HEK293 (cell line): Measurements from ENCODE around the gene ZNF841.

ENCODE experiments used
- INSM2 ChIP-seq: fragments of 450-650 bp; formaldehyde crosslinking; IDR thresholded peaks from 2 replicates; pipeline ENCODE4 v1.5.1; 2016; ENCODE audit warnings: missing biosample characterization, missing genetic modification characterization
- KLF8 ChIP-seq: fragments of 450-650 bp; formaldehyde crosslinking; IDR thresholded peaks from 2 replicates; pipeline ENCODE4 v1.5.1; 2016; ENCODE audit warnings: missing biosample characterization, missing genetic modification characterization
- PRDM1 ChIP-seq: fragments of 450-650 bp; formaldehyde crosslinking; IDR thresholded peaks from 2 replicates; pipeline ENCODE4; 2016; ENCODE audit warnings: missing biosample characterization, missing genetic modification characterization
- RBAK ChIP-seq: fragments of 450-650 bp; formaldehyde crosslinking; IDR thresholded peaks from 2 replicates; pipeline ENCODE4 v1.5.1; 2016; ENCODE audit warnings: missing biosample characterization, missing genetic modification characterization
- SP2 ChIP-seq: fragments of 450-650 bp; formaldehyde crosslinking; IDR thresholded peaks from 2 replicates; pipeline ENCODE4 v1.5.1; 2016; ENCODE audit warnings: missing biosample characterization, missing genetic modification characterization
- TRIM28 ChIP-seq: IDR thresholded peaks from 2 replicates; pipeline ENCODE4 v1.6.1; 2011; ENCODE audit warnings: low read length, control low read depth, borderline replicate concordance
- ZEB2 ChIP-seq: fragments of 450-650 bp; formaldehyde crosslinking; IDR thresholded peaks from 2 replicates; pipeline ENCODE4 v1.5.1; 2016; ENCODE audit warnings: missing biosample characterization, missing genetic modification characterization
- ZNF16 ChIP-seq: fragments of 450-650 bp; formaldehyde crosslinking; IDR thresholded peaks from 2 replicates; pipeline ENCODE4 v1.5.1; 2016; ENCODE audit warnings: low read depth, missing biosample characterization, missing genetic modification characterization
- ZNF18 ChIP-seq: fragments of 450-650 bp; formaldehyde crosslinking; IDR thresholded peaks from 2 replicates; pipeline ENCODE4 v1.5.1; 2016; ENCODE audit warnings: missing biosample characterization, missing genetic modification characterization
- ZNF280D ChIP-seq: fragments of 450-650 bp; formaldehyde crosslinking; IDR thresholded peaks from 2 replicates; pipeline ENCODE4 v1.5.1; 2016; ENCODE audit warnings: missing biosample characterization, missing genetic modification characterization
- ZNF529 ChIP-seq: fragments of 450-650 bp; formaldehyde crosslinking; IDR thresholded peaks from 2 replicates; pipeline ENCODE4 v1.5.1; 2017; ENCODE audit warnings: missing genetic modification characterization, missing biosample characterization; ENCODE audit not compliant: insufficient replicate concordance
- ZNF791 ChIP-seq: fragments of 450-650 bp; formaldehyde crosslinking; IDR thresholded peaks from 2 replicates; pipeline ENCODE4 v1.5.1; 2016; ENCODE audit warnings: missing biosample characterization, missing genetic modification characterization
- TF ChIP-seq, protein P1 (sequence below): fragments of 450-650 bp; formaldehyde crosslinking; IDR thresholded peaks from 2 replicates; pipeline ENCODE4 v1.5.1; 2016; ENCODE audit warnings: missing biosample characterization, missing genetic modification characterization
- TF ChIP-seq, protein P2 (sequence below): fragments of 450-650 bp; formaldehyde crosslinking; IDR thresholded peaks from 2 replicates; pipeline ENCODE4 v1.5.1; 2016; ENCODE audit warnings: missing biosample characterization, missing genetic modification characterization
- TF ChIP-seq, protein P3 (sequence below): fragments of 450-650 bp; formaldehyde crosslinking; conservative IDR thresholded peaks from 2 replicates; pipeline ENCODE4 v1.5.1; 2016; ENCODE audit warnings: low read depth, missing biosample characterization, missing genetic modification characterization

The ZNF841 gene

DNA sequence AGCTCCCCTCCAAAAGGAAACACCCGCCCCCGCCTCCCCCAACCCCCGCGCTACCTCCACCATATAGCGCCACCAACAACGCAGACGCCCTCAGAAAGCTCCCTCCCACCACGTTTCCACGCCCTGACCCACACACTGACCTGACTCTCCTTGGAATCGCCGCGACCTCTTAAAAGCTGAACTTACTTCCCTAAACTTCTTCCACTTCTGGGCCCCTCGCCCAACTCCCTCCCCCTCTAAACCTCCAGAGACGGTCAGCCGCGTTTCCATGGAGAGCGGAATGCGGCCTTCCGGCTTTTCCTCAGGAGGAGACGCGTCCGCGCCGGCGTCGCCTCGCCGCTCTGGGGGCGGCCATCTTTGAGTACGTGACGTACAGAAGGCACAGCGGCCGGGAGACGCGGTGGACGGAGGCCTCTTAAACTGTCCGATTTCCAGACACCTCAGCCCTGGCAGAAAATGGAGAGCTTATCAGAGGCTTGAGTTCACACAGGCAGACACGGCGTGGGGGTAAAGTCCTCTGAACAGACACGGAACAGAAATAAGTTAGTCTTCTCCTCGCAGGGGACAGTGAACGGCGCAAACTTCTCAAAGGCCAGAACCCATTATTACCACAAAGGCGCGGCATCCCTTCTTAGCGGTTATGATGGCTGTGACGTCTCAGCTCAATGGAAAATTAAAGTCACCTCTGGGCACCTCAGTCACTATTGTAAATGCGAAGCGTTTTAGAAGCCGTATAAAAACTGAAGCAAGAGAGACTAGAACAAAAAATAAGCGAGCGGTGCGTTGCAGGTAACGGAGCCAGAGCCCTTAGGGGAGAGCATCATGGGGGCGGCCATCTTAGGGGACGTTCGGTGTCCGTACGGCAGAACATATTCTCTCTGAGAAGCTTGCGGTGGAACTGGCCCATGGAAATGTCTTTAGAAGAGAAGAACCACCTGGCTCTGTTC lies 46.7 kb downstream of the ZNF841 start, which contains the start of gene ZNF432 (continued):
- TF ChIP-seq ZNF280D (peak; percentile 71), SP2 (peak; percentile 70), PRDM1 (no peak), KLF8 (tag by site-specific recombination) (0 out of 2 replicates have a peak, but pooled peaks have one; percentile 16), ZEB2 (tag by site-specific recombination) (peak; percentile 33; the same call in 1 of the 2 replicates), TRIM28 (0 out of 2 replicates have a peak, but pooled peaks have one; percentile 45), INSM2 (tag by site-specific recombination) (no peak), RBAK (no peak), ZNF16 (tag by site-specific recombination) (no peak; the same call in 1 of the 2 replicates), ZNF791 (tag by site-specific recombination) (no peak), ZNF529 (tag by site-specific recombination) (no peak), ZNF18 (no peak)
- TF ChIP-seq, protein P1, sequence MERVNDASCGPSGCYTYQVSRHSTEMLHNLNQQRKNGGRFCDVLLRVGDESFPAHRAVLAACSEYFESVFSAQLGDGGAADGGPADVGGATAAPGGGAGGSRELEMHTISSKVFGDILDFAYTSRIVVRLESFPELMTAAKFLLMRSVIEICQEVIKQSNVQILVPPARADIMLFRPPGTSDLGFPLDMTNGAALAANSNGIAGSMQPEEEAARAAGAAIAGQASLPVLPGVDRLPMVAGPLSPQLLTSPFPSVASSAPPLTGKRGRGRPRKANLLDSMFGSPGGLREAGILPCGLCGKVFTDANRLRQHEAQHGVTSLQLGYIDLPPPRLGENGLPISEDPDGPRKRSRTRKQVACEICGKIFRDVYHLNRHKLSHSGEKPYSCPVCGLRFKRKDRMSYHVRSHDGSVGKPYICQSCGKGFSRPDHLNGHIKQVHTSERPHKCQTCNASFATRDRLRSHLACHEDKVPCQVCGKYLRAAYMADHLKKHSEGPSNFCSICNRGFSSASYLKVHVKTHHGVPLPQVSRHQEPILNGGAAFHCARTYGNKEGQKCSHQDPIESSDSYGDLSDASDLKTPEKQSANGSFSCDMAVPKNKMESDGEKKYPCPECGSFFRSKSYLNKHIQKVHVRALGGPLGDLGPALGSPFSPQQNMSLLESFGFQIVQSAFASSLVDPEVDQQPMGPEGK (tag by site-specific recombination): peak; percentile 56; the same call in 1 of the 2 replicates
- TF ChIP-seq, protein P2, sequence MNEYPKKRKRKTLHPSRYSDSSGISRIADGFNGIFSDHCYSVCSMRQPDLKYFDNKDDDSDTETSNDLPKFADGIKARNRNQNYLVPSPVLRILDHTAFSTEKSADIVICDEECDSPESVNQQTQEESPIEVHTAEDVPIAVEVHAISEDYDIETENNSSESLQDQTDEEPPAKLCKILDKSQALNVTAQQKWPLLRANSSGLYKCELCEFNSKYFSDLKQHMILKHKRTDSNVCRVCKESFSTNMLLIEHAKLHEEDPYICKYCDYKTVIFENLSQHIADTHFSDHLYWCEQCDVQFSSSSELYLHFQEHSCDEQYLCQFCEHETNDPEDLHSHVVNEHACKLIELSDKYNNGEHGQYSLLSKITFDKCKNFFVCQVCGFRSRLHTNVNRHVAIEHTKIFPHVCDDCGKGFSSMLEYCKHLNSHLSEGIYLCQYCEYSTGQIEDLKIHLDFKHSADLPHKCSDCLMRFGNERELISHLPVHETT (tag by site-specific recombination): no peak
- TF ChIP-seq, protein P3, sequence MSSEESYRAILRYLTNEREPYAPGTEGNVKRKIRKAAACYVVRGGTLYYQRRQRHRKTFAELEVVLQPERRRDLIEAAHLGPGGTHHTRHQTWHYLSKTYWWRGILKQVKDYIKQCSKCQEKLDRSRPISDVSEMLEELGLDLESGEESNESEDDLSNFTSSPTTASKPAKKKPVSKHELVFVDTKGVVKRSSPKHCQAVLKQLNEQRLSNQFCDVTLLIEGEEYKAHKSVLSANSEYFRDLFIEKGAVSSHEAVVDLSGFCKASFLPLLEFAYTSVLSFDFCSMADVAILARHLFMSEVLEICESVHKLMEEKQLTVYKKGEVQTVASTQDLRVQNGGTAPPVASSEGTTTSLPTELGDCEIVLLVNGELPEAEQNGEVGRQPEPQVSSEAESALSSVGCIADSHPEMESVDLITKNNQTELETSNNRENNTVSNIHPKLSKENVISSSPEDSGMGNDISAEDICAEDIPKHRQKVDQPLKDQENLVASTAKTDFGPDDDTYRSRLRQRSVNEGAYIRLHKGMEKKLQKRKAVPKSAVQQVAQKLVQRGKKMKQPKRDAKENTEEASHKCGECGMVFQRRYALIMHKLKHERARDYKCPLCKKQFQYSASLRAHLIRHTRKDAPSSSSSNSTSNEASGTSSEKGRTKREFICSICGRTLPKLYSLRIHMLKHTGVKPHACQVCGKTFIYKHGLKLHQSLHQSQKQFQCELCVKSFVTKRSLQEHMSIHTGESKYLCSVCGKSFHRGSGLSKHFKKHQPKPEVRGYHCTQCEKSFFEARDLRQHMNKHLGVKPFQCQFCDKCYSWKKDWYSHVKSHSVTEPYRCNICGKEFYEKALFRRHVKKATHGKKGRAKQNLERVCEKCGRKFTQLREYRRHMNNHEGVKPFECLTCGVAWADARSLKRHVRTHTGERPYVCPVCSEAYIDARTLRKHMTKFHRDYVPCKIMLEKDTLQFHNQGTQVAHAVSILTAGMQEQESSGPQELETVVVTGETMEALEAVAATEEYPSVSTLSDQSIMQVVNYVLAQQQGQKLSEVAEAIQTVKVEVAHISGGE (tag by site-specific recombination): peak; percentile 72
